Effector memory CD4-positive, alpha-beta T cell (primary cell): ENCODE results near the gene PIK3R2.

ENCODE experiments used
- DNase-seq, 3 donors: peaks; one replicate each; pipeline ENCODE4 v3.0.0-alpha.2; 2020
- H3K27ac ChIP-seq: 2 replicates; pipeline ENCODE4 v1.7.0; 2013; ENCODE audit warnings: mild to moderate bottlenecking, low read length, moderate library complexity; ENCODE audit not compliant: insufficient read depth, poor library complexity, severe bottlenecking
- H3K27me3 ChIP-seq: replicated peaks from 2 replicates; pipeline ENCODE4 v1.7.0; 2013; ENCODE audit warnings: mild to moderate bottlenecking, low read length; ENCODE audit not compliant: insufficient read depth, control insufficient read depth, poor library complexity, severe bottlenecking
- H3K36me3 ChIP-seq: 2 replicates; pipeline ENCODE4 v1.7.0; 2013; ENCODE audit warnings: mild to moderate bottlenecking, low read length, moderate library complexity; ENCODE audit not compliant: control insufficient read depth, insufficient read depth
- H3K4me1 ChIP-seq: 2 replicates; pipeline ENCODE4 v1.7.0; 2013; ENCODE audit warnings: low read length, mild to moderate bottlenecking; ENCODE audit not compliant: control insufficient read depth, insufficient read depth, poor library complexity, severe bottlenecking
- H3K4me3 ChIP-seq: 2 replicates; pipeline ENCODE4 v1.7.0; 2013; ENCODE audit warnings: low read length, low read depth, mild to moderate bottlenecking; ENCODE audit not compliant: insufficient read depth, poor library complexity, severe bottlenecking
- H3K9me3 ChIP-seq: 2 replicates; pipeline ENCODE4 v1.7.0; 2013; ENCODE audit warnings: mild to moderate bottlenecking, low read length, moderate library complexity; ENCODE audit not compliant: control insufficient read depth

Gene PIK3R2

DNA sequence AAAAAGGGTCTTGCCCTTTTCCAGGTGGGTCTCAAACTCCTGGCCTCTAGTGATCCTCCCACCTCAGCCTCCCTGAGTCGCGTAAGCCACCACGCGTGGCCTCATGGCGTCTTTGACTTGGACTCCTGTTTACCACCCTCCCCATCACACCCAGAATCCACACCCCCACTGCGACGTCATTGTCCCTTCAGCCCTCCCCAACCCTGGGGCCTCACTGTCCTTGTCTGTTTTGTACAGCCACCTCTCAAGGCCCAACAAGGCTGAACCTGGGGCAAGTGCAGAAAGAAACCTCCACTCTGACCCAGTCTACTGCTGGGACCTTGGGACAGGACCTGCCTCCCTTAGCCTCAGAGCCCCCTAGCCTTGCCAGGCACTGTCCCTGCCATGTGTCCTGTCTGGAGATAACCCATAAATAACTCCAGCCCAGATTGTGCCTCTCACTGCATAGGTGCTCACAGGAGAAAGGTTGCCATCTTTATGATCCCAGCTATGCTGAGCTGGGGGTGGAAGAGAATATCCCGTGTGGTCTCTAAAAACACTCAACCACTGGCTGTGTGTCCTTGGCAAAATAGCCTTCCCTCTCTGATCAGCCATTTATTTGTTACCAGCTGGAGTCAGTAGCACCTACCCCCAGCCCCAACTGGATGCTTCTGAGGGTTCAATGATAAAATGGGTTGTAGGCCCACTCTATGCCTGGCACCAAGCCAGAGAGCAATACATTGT lies 18.8 kb downstream of the PIK3R2 start:
- H3K9me3 ChIP-seq = no peaks in the 10 kb centered on the region
- H3K27ac ChIP-seq = no peak overlapping the region
- H3K27me3 ChIP-seq = no peaks in the 10 kb centered on the region
- H3K36me3 ChIP-seq = no peaks in the 10 kb centered on the region
- no peak overlapping the region for H3K4me3 ChIP-seq
- H3K4me1 ChIP-seq = peaks cover 4% of the 10 kb centered on the region
- DNase-seq = no peak

GRCh38 chr19:18172331-18173053 lies 19.5 kb downstream of the PIK3R2 start:
- Histone ChIP-seq H3K27me3 (no peaks in the 10 kb centered on the region), H3K9me3 (no peaks in the 10 kb centered on the region), H3K36me3 (no peaks in the 10 kb centered on the region), H3K27ac (no peak overlapping the region), H3K4me1 (peaks cover 4% of the 10 kb centered on the region), H3K4me3 (no peak overlapping the region)
- DNase-seq = no peak

DNA sequence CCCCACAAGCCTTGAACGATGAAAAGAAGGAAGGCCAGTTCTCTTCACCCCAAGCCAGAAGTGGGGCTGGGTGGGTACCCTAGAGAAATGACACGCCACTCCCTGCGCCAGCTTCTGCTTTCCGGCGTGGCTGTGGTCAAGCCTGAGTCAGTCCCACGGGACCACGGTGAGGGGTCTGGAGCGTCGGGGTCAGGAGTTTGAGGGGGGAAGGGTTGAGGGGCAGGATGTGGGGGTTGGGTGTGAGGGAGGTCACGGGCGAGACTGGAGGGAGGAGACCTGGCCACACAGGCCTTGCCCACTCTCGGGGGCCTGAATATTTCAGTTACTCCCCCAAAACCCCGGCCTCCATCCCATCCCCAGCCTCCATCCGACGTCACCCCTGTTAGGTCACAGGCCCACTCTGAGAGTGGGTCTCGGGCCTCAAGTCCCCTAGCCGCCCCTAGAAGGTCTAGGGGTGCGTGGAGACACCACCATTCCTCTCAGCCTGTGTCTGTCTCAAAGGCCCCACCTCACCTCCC lies 20.1 kb downstream of the PIK3R2 start:
- peaks cover 4% of the 10 kb centered on the region for H3K4me1 ChIP-seq
- DNase-seq = no peak
- H3K27ac ChIP-seq = peak overlapping the region; percentile 50
- no peaks in the 10 kb centered on the region for H3K9me3 ChIP-seq
- no peaks in the 10 kb centered on the region for H3K36me3 ChIP-seq
- H3K27me3 ChIP-seq = no peaks in the 10 kb centered on the region
- peak overlapping the region; percentile 81 for H3K4me3 ChIP-seq

- H3K4me3 ChIP-seq = peak within 1 kb of the TSS; percentile 81
- peaks cover 4% of the 10 kb centered on the region for H3K4me1 ChIP-seq
- DNase-seq = peak; percentile 34 to 50 (median 43)
- H3K9me3 ChIP-seq = no peaks in the 10 kb centered on the region
- peak within 1 kb of the TSS; percentile 50 for H3K27ac ChIP-seq
- no peaks in the 10 kb centered on the region for H3K27me3 ChIP-seq
- no peaks in the 10 kb centered on the region for H3K36me3 ChIP-seq
These were observed 20.8 kb downstream of the PIK3R2 start, which contains the start of gene IFI30 for GRCh38 chr19:18173572-18174288. Gene IFI30, plus strand, starts transcription at chr19:18173813. Its CDS starts 29 bp downstream, at chr19:18173842.

- H3K4me3 ChIP-seq = no peak overlapping the region
- H3K27ac ChIP-seq = no peak overlapping the region
- DNase-seq = no peak
- H3K36me3 ChIP-seq = no peaks in the 10 kb centered on the region
- H3K27me3 ChIP-seq = no peaks in the 10 kb centered on the region
- H3K4me1 ChIP-seq = peaks cover 4% of the 10 kb centered on the region
- no peaks in the 10 kb centered on the region for H3K9me3 ChIP-seq
These were observed 22.0 kb downstream of the PIK3R2 start for GRCh38 chr19:18174983-18175382.

DNA sequence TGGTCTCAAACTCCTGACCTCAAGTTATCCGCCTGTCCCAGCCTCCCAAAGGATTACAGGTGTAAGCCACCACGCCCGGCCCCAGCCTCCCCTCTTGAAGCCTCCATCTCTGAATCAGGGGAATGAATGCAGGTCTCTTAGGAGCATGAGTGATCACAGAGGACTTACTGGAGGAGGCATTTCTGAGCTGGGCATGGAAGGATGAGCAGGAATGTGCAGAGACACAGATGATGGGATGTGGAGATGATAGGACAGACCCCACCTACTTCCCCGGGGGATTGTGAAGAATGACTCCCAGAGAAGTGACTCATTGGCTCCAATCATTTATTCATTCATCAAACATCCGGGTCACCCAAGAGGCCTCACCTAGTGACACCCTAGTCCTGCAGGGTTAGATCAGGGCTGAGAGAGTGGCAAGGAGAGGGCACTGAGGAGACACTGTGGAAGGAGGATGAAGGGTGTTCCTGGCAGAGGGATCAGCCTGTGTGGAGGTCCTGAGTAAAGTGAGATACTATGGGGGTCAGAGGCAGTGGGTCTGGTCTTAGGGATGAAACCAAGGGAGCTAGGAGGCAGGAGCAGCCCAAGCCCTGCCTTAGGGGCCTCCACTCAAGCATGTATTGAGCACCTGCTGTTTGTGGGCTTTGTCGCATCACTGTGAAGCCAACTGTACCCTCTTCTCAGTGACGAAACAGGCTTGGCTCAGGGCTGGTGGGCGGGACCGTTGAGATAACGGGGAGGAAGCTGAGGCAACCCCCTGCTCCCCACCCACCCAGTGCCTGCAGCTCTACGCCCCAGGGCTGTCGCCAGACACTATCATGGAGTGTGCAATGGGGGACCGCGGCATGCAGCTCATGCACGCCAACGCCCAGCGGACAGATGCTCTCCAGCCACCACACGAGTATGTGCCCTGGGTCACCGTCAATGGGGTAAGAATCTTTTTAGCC lies 23.7 kb downstream of the PIK3R2 start:
- Histone ChIP-seq H3K9me3 (no peaks in the 10 kb centered on the region), H3K36me3 (no peaks in the 10 kb centered on the region), H3K27ac (no peak overlapping the region), H3K4me1 (peaks cover 4% of the 10 kb centered on the region), H3K4me3 (no peak overlapping the region), H3K27me3 (no peaks in the 10 kb centered on the region)
- no peak for DNase-seq

GRCh38 chr19:18179957-18180356 lies 27.0 kb downstream of the PIK3R2 start:
- H3K36me3 ChIP-seq = no peaks in the 10 kb centered on the region
- no peaks in the 10 kb centered on the region for H3K4me1 ChIP-seq
- H3K27me3 ChIP-seq = no peaks in the 10 kb centered on the region
- DNase-seq = no peak
- H3K9me3 ChIP-seq = no peaks in the 10 kb centered on the region
- no peak overlapping the region for H3K4me3 ChIP-seq
- H3K27ac ChIP-seq = no peak overlapping the region

DNA sequence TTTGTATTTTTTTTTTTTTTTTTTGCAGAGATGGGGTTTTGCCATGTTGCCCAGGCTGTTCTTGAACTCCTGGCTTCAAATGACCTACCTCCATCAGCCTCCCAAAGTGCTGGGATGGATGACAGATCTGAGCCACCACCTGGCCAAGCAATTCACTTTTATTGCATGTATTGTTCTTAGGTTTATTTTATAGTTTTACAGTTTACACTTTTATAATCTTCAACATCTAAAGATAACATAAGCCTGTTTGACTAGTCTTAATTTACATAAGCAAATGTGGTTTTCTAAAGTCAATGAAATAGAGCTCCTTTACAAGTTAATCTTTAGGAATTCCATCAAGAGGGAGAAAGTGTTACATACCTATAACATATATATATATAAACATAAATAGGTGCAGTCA lies 30.6 kb downstream of the PIK3R2 start:
- H3K27ac ChIP-seq = no peak overlapping the region
- DNase-seq = no peak
- H3K9me3 ChIP-seq = no peaks in the 10 kb centered on the region
- no peak overlapping the region for H3K4me3 ChIP-seq
- no peaks in the 10 kb centered on the region for H3K4me1 ChIP-seq
- no peaks in the 10 kb centered on the region for H3K27me3 ChIP-seq
- H3K36me3 ChIP-seq = no peaks in the 10 kb centered on the region

DNA sequence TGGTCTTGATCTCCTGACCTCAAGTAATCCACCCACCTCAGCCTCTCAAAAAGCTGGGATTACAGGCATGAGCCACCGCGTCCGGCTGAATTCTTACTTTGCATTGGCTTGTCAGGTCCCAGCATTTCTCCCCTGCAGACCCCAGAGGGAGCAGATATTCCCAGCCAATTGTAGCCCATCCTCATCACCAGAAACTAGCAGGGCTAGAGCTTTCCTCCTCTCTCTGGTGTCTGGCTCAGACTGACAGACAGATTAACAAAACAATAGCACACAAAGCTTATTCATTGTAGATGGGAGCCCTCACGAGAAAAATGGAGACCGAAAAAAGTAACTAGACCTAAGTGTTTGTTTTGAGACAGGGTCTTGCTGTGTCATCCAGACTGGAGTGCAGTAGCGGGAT lies 32.6 kb downstream of the PIK3R2 start:
- no peaks in the 10 kb centered on the region for H3K9me3 ChIP-seq
- H3K27me3 ChIP-seq = no peaks in the 10 kb centered on the region
- no peaks in the 10 kb centered on the region for H3K36me3 ChIP-seq

More for the DNA sequence above, 32.6 kb downstream of the PIK3R2 start:
- no peak overlapping the region for H3K4me3 ChIP-seq
- no peak for DNase-seq
- no peak overlapping the region for H3K27ac ChIP-seq
- no peaks in the 10 kb centered on the region for H3K4me1 ChIP-seq
